ENCODE measurements around the gene RASL10A.

DNA sequence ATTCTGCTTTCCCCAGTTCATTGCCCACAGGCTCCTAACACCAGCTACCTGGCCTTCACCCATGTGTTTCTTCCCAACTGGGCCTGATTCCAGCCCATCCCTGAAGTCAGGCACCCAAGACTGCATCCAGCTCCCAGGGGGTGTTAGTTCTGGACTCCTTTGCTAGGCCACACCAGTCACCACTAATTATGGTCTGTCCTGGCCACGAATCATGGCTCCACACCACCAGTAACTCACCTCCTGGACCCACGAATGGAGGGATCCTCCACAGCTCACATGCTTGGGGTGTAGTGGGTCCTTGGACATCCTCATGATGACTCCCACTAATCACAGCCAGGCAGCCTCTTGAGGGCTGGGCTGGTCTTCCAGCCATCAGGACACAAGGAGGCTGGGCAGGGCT is 3.6 kb upstream of the RASL10A start:
- TF ChIP-seq POLR2AphosphoS5 (IDR thresholded peaks at IDR 0.05; ENCODE audit: insufficient read depth in 1 of 2, low read depth in 1 of 2) (no peak), POLR2A (IDR thresholded peaks at IDR 0.05) (no peak)
- TF ChIP-seq, protein P1, sequence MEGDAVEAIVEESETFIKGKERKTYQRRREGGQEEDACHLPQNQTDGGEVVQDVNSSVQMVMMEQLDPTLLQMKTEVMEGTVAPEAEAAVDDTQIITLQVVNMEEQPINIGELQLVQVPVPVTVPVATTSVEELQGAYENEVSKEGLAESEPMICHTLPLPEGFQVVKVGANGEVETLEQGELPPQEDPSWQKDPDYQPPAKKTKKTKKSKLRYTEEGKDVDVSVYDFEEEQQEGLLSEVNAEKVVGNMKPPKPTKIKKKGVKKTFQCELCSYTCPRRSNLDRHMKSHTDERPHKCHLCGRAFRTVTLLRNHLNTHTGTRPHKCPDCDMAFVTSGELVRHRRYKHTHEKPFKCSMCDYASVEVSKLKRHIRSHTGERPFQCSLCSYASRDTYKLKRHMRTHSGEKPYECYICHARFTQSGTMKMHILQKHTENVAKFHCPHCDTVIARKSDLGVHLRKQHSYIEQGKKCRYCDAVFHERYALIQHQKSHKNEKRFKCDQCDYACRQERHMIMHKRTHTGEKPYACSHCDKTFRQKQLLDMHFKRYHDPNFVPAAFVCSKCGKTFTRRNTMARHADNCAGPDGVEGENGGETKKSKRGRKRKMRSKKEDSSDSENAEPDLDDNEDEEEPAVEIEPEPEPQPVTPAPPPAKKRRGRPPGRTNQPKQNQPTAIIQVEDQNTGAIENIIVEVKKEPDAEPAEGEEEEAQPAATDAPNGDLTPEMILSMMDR (IDR thresholded peaks at IDR 0.05), result no peak
